K562 (cell line): ENCODE measurements around the gene CCNK. TPM values are rescaled to one million over a fixed set of nuclear protein-coding genes. Genes with fewer than 3 reads are reported as not detected.

Source experiments
- ATAC-seq: fragments of 200-7000 bp; cut with Tn5 transposase; 3 replicates; pipeline ENCODE4 v1.9.1; 2020; ENCODE audit warnings: moderate library complexity
- BruUV-seq: library from RNA; stranded (reverse); fragments of 400-500 nt; replicated peaks from 2 replicates; lab custom pipeline; 2021; lab: Mats Ljungman, UMichigan
- CTCF ChIA-PET: fragments of 300-600 bp; formaldehyde crosslinking; extraction: SDS; loops from one replicate; lab custom pipeline; 2021; ENCODE audit warnings: low intra/inter-chr PET ratio; lab: Yijun Ruan, JAX
- POLR2A ChIA-PET: fragments of 300-600, 350-650 bp; sonication (Branson Sonifier 250); formaldehyde crosslinking; extraction: SDS; loops from one replicate; lab custom pipeline; 2021; ENCODE audit warnings: antibody characterized with exemption, inconsistent platforms; lab: Yijun Ruan, JAX
- DNase-seq, 4 experiments: peaks; one replicate each; pipeline versions ENCODE4 v3.0.0 to v3.0.0-alpha.2; 2011 to 2018; ENCODE audit warnings: low spot score in 3 of 4, mixed read lengths in 3 of 4; ENCODE audit errors: extremely low read depth in 1 of 4
- FAIRE-seq: peaks from 2 replicates; lab custom pipeline; 2011; peaks lifted over from hg19 to GRCh38; lab: Jason Lieb, UNC
- H2AFZ ChIP-seq: 2 replicates; pipeline ENCODE4 v1.6.0; 2011; ENCODE audit warnings: low read depth, low read length, control low read depth, inconsistent platforms
- H3K27ac ChIP-seq: fragments of 200-600 bp; 3 replicates; pipeline ENCODE4 v1.8.0; 2011; ENCODE audit warnings: low read depth, mild to moderate bottlenecking, control low read depth, inconsistent platforms, low read length, moderate library complexity, mixed read lengths; ENCODE audit errors: extremely low read depth
- H3K27me3 ChIP-seq, 2 experiments: fragments of 300-600 bp in 1 of 2; 2 replicates in 1 of 2; 3 replicates in 1 of 2; pipeline versions ENCODE4 v1.6.0 to v1.8.0; 2011; ENCODE audit warnings: inconsistent platforms in 2 of 2, low read length in 2 of 2, mild to moderate bottlenecking in 1 of 2, mixed read lengths in 1 of 2, moderate library complexity in 1 of 2; ENCODE audit not compliant: control insufficient read depth in 2 of 2, insufficient read depth in 2 of 2
- H3K36me3 ChIP-seq: fragments of 300-600 bp; 3 replicates; pipeline ENCODE4 v1.8.0; 2011; ENCODE audit warnings: mild to moderate bottlenecking, low read length, inconsistent platforms; ENCODE audit not compliant: control insufficient read depth, insufficient read depth
- H3K4me1 ChIP-seq, 2 experiments: fragments of 200-600 bp in 1 of 2; replicated peaks in 1 of 2; 2 replicates in 1 of 2; 3 replicates in 1 of 2; pipeline versions ENCODE4 v1.5.1 to v1.8.0; 2011; ENCODE audit warnings: inconsistent platforms in 2 of 2, low read length in 2 of 2, mild to moderate bottlenecking in 1 of 2, mixed read lengths in 1 of 2, moderate library complexity in 1 of 2; ENCODE audit not compliant: control insufficient read depth in 2 of 2, insufficient read depth in 2 of 2
- H3K4me2 ChIP-seq: 2 replicates; pipeline ENCODE4 v1.6.1; 2011; ENCODE audit warnings: low read length, control low read depth, inconsistent platforms, mixed read lengths; ENCODE audit not compliant: insufficient read depth
- H3K4me3 ChIP-seq: fragments of 200-600 bp; sonication (generic), shearing (Covaris generic); 2 replicates; pipeline ENCODE4 v1.5.1; 2016; ENCODE audit warnings: control low read depth, inconsistent platforms
- H3K79me2 ChIP-seq: fragments of 200-600 bp; 3 replicates; pipeline ENCODE4 v1.8.0; 2011; ENCODE audit warnings: low read length, inconsistent platforms; ENCODE audit not compliant: control insufficient read depth, insufficient read depth
- H3K9ac ChIP-seq, 2 experiments: 2 replicates each; pipeline versions ENCODE4 v1.6.0 to v1.6.1; 2011; ENCODE audit warnings: low read depth in 2 of 2, low read length in 2 of 2, control low read depth in 1 of 2, inconsistent platforms in 1 of 2, mild to moderate bottlenecking in 1 of 2, mixed read lengths in 1 of 2; ENCODE audit not compliant: insufficient read depth in 1 of 2
- H3K9me1 ChIP-seq: one replicate; pipeline ENCODE4 v1.6.0; 2011; ENCODE audit warnings: inconsistent platforms, mild to moderate bottlenecking, low read length, moderate library complexity; ENCODE audit not compliant: control insufficient read depth, insufficient read depth
- H3K9me3 ChIP-seq: replicated peaks from 2 replicates; pipeline ENCODE4 v1.5.1; 2011; ENCODE audit warnings: low read depth, low read length, inconsistent platforms; ENCODE audit not compliant: control insufficient read depth, insufficient read depth
- H4K20me1 ChIP-seq: replicated peaks from 2 replicates; pipeline ENCODE4 v1.6.1; 2011; ENCODE audit warnings: low read length, inconsistent platforms, mixed read lengths; ENCODE audit not compliant: control insufficient read depth, insufficient read depth
- BRF1 ChIP-seq: IDR thresholded peaks from 3 replicates; pipeline ENCODE4 v1.6.1; 2011; ENCODE audit warnings: borderline replicate concordance, mild to moderate bottlenecking; ENCODE audit not compliant: insufficient read length; ENCODE audit errors: extremely low read depth
- CBFA2T2 ChIP-seq: fragments of 450-650 bp; conservative IDR thresholded peaks from 2 replicates; pipeline ENCODE4 v1.6.1; 2017; ENCODE audit warnings: mild to moderate bottlenecking
- CBFA2T3 ChIP-seq: fragments of 450-650 bp; IDR thresholded peaks from 2 replicates; pipeline ENCODE4 v1.6.1; 2017
- CBX8 ChIP-seq: fragments of 200-600 bp; sonication (generic); IDR thresholded peaks from 2 replicates; pipeline ENCODE4 v1.6.1; 2012; ENCODE audit warnings: borderline replicate concordance, mixed run types, low read depth, mild to moderate bottlenecking, moderate library complexity, mixed read lengths, low read length, control low read depth, inconsistent platforms; ENCODE audit not compliant: poor library complexity, severe bottlenecking; ENCODE audit errors: extremely low read depth
- DMBX1 ChIP-seq: fragments of 250-450 bp; sonication (Bioruptor Pico); IDR thresholded peaks from 2 replicates; pipeline ENCODE4 v1.8.0; 2022; ENCODE audit warnings: inconsistent platforms, mild to moderate bottlenecking, moderate library complexity, borderline replicate concordance
- STAG1 ChIP-seq: sonication (generic); formaldehyde crosslinking; IDR thresholded peaks from 2 replicates; pipeline ENCODE4 v1.5.0; 2020; ENCODE audit warnings: missing genetic modification reagents, borderline replicate concordance
- TCF7L2 ChIP-seq: fragments of 150-350 bp; IDR thresholded peaks from 2 replicates; pipeline ENCODE4 v1.6.1; 2016; ENCODE audit warnings: low read depth, mild to moderate bottlenecking, low read length, moderate library complexity
- TRIM24 ChIP-seq, 2 experiments: fragments of 450-650 bp; IDR thresholded peaks; 2 replicates each; pipeline ENCODE4 v1.6.1; 2016
- ZC3H8 ChIP-seq: fragments of 450-650 bp; IDR thresholded peaks from 2 replicates; pipeline ENCODE4 v1.6.1; 2017
- ZNF239 ChIP-seq: fragments of 250-450 bp; sonication (Bioruptor Pico); IDR thresholded peaks from 2 replicates; pipeline ENCODE4 v1.4.0; 2020; ENCODE audit warnings: mild to moderate bottlenecking
- ZNF77 ChIP-seq: fragments of 250-450 bp; sonication (Bioruptor Pico); IDR thresholded peaks from 2 replicates; pipeline ENCODE4 v1.5.0; 2020
- WGBS: fragments of 100-300 bp; shearing (Covaris generic); methylation state at CpG from one replicate; pipeline ENCODE4 v1.1.6; 2016; ENCODE audit warnings: low coverage, mixed read lengths; ENCODE audit not compliant: insufficient coverage; ENCODE audit errors: missing lambda C conversion rate; 5-methylcytosine and 5-hydroxymethylcytosine counted together
- in situ Hi-C: fragments of 300-500 bp; cut with MboI; formaldehyde crosslinking; loops from 4 replicates; pipeline ENCODE4 v1.15.0; 2018; ENCODE audit warnings: inconsistent platforms, mixed read lengths
- intact Hi-C: fragments of 100-400 bp; cut with micrococcal nuclease; formaldehyde crosslinking; loops from 2 replicates; pipeline ENCODE4 v1.14.2; 2022
- polyA plus RNA-seq, 8 experiments: library from polyadenylated mRNA; depleted of rRNA in 4 of 8; stranded (reverse) in 5 of 8; unstranded in 3 of 8; fragments of >200 nt; fragmentation: Nextera tagmentation in 2 of 8; fragmentation: Illumina TruSeq in 1 of 8; extraction: Ambion mirVana in 2 of 8; extraction: Trizol in 1 of 8; gene quantifications; 2 replicates each; pipeline versions ENCODE4 v1.2.1 to v1.2.3, GENCODE V29; 2011 to 2014; ENCODE audit warnings: inconsistent platforms in 1 of 8, missing spikeins in 1 of 8
- total RNA-seq, 7 experiments: library from RNA; depleted of rRNA in 6 of 7; stranded (reverse); fragments of >200 nt in 6 of 7; fragmentation: Illumina TruSeq in 2 of 7; extraction: Trizol in 2 of 7; gene quantifications; 2 replicates each; pipeline versions ENCODE4 v1.2.1 to v1.2.3, GENCODE V29; 2011 to 2021; ENCODE audit warnings: low replicate concordance in 1 of 7
- TF ChIP-seq, protein P1 (sequence below): sonication (generic); formaldehyde crosslinking; IDR thresholded peaks from 2 replicates; pipeline ENCODE4 v1.8.1; 2023; ENCODE audit warnings: mild to moderate bottlenecking, missing genetic modification reagents
- TF ChIP-seq, protein P2 (sequence below): sonication (generic); formaldehyde crosslinking; IDR thresholded peaks from 2 replicates; pipeline ENCODE4 v1.8.0; 2023; ENCODE audit warnings: mild to moderate bottlenecking, missing genetic modification reagents
- TF ChIP-seq, protein P3 (sequence below): fragments of 250-450 bp; sonication (Bioruptor Pico); IDR thresholded peaks from 2 replicates; pipeline ENCODE4 v1.8.0; 2022; ENCODE audit warnings: inconsistent platforms, mild to moderate bottlenecking, moderate library complexity, borderline replicate concordance

Gene CCNK
- total and polyA plus RNA-seq, 9 of the 15 experiments (the other 6 are each of a cell fraction or from before 2014, with no cell fraction given) = 5.8 to 84.2 (median 16.4) TPM

DNA sequence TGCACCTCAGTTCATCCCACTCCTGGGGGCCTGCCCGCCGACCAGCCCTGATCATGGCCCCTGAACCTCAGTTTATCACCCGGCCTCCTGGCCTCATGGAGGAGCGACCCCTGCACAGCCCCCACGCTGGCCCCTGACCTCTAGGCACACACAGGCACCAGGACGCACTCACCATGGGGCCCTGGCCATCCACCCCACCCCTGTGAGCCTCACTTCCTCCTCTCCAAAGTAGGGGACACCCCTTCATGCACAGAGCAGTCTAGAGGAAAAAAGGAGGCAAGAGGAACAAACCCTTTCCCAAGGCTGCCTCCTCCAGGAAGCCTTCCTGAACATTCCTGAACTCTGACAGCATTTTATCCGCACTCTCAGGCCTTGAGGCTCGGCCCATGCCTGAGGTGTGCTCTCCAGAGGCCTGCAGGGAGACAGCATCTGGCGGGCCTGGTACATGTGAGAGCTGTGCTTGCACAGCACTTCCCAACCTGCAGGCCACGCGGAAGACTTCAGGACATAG is 39.4 kb downstream of the CCNK start (continued):
- TF ChIP-seq DMBX1 (CRISPR knock-in tag) = no peak

DNA sequence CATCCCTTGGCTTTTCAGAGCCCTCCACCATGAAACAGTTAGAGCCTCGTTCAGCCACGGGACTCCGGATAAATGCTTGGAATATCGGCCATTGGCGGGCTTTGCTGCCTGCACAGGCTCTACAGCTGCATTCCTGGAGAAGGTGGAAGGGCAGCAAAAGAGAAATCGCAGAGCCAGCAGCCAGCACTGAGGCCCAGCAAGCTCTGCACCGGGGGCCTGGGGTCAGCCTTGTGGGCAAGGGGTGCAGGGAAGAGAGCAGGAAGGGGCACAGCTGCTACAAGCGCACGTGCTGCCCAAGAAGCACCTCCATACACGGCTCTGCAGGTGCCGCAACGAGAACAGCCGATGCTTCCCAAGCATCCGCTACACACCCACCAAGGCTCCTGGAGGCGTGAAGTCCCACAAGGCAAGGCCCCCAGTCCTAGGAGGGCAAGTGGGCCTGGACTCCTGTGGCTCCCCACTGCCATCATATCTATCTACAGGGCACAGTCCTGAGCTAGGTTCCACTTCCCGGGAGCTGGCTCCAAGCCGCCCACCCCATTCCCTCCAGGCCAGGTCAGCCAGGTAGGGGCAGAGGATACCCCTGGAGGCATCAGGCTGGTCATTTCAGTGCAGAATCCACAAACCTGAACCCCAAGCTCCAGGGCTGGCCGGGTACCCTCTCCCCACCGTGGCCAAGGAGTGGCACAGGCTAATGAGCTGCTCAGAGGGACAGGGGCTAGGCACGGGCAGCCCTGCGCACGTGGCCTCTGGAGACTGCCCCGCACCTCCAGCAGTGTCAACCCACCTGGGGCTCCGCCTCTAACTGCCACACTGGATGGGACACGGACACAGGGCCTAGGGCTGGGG is 40.2 kb downstream of the CCNK start:
- intact Hi-C loops = no loop called here
- Histone ChIP-seq H4K20me1 (0 out of 2 replicates have a peak, but pooled peaks cover 6% of the 10 kb centered on the region), H3K27me3 (no peaks in the 10 kb centered on the region), H3K9me3 (no peaks in the 10 kb centered on the region), H3K9ac (no peak overlapping the region; a peak in 1 of 4 replicates), H3K27ac (no peak overlapping the region), H3K79me2 (no peaks in the 10 kb centered on the region), H3K9me1 (no peaks in the 10 kb centered on the region), H3K4me1 (peaks cover 11 to 55% of the 10 kb centered on the region in 2 experiments), H2AFZ (no peak overlapping the region), H3K4me3 (no peak overlapping the region), H3K4me2 (no peak overlapping the region), H3K36me3 (no peaks in the 10 kb centered on the region)
- in situ Hi-C loops = loop anchor here (10.0 kb wide), 1 partner anchor 363 kb away; no protein-coding TSS in a partner anchor
- POLR2A ChIA-PET = interaction anchor here (0.6 kb wide), 1 partner anchor 54 kb away, joined by 3 read pairs; no protein-coding TSS in a partner anchor
- 92% methylated on average over 12 of the region's 25 CpGs for WGBS
- ATAC-seq (no peak), FAIRE-seq (no peak), DNase-seq (no peak)
- TF ChIP-seq CBX8 (no peak), STAG1 (CRISPR knock-in tag) (no peak), BRF1 (no peak), TCF7L2 (no peak), ZNF77 (CRISPR knock-in tag) (no peak), CBFA2T3 (no peak), CBFA2T2 (no peak), TRIM24 (IDR thresholded peaks at IDR 0.05) (no peak), ZC3H8 (no peak), ZNF239 (no peak)
- TF ChIP-seq, protein P1, sequence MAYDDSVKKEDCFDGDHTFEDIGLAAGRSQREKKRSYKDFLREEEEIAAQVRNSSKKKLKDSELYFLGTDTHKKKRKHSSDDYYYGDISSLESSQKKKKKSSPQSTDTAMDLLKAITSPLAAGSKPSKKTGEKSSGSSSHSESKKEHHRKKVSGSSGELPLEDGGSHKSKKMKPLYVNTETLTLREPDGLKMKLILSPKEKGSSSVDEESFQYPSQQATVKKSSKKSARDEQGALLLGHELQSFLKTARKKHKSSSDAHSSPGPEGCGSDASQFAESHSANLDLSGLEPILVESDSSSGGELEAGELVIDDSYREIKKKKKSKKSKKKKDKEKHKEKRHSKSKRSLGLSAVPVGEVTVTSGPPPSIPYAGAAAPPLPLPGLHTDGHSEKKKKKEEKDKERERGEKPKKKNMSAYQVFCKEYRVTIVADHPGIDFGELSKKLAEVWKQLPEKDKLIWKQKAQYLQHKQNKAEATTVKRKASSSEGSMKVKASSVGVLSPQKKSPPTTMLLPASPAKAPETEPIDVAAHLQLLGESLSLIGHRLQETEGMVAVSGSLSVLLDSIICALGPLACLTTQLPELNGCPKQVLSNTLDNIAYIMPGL = no peak
- TF ChIP-seq, protein P2, sequence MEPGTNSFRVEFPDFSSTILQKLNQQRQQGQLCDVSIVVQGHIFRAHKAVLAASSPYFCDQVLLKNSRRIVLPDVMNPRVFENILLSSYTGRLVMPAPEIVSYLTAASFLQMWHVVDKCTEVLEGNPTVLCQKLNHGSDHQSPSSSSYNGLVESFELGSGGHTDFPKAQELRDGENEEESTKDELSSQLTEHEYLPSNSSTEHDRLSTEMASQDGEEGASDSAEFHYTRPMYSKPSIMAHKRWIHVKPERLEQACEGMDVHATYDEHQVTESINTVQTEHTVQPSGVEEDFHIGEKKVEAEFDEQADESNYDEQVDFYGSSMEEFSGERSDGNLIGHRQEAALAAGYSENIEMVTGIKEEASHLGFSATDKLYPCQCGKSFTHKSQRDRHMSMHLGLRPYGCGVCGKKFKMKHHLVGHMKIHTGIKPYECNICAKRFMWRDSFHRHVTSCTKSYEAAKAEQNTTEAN (CRISPR knock-in tag) = no peak
- TF ChIP-seq, protein P3, sequence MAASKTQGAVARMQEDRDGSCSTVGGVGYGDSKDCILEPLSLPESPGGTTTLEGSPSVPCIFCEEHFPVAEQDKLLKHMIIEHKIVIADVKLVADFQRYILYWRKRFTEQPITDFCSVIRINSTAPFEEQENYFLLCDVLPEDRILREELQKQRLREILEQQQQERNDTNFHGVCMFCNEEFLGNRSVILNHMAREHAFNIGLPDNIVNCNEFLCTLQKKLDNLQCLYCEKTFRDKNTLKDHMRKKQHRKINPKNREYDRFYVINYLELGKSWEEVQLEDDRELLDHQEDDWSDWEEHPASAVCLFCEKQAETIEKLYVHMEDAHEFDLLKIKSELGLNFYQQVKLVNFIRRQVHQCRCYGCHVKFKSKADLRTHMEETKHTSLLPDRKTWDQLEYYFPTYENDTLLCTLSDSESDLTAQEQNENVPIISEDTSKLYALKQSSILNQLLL (CRISPR knock-in tag) = no peak
- no TSS peak for BruUV-seq
- CTCF ChIA-PET = no interaction called here
